PFSK-1 (cell line): ENCODE results near the gene CRYBA4.

Source experiments
- FOXP2 ChIP-seq: optimal IDR thresholded peaks from 2 replicates; pipeline ENCODE3; 2011; ENCODE audit warnings: borderline replicate concordance, control low read depth, inconsistent platforms; ENCODE audit not compliant: insufficient read depth; ENCODE audit errors: extremely low read length, extremely low read depth
- POLR2AphosphoS5 ChIP-seq: IDR thresholded peaks from 2 replicates; pipeline ENCODE4 v1.6.1; 2012; ENCODE audit warnings: low read depth, mild to moderate bottlenecking, control low read depth, low read length, moderate library complexity
- REST ChIP-seq, 2 experiments: IDR thresholded peaks; 2 replicates each; pipeline versions ENCODE4 v1.6.1 to v1.8.0; 2011 to 2012; ENCODE audit warnings: low read depth in 2 of 2, low read length in 2 of 2, control low read depth in 1 of 2, inconsistent platforms in 1 of 2, mild to moderate bottlenecking in 1 of 2, moderate library complexity in 1 of 2; ENCODE audit not compliant: insufficient read depth in 1 of 2
- SIN3A ChIP-seq: IDR thresholded peaks from 2 replicates; pipeline ENCODE4 v1.6.1; 2012; ENCODE audit warnings: mild to moderate bottlenecking, low read length, moderate library complexity, borderline replicate concordance; ENCODE audit not compliant: insufficient read depth
- TAF1 ChIP-seq: IDR thresholded peaks from 2 replicates; pipeline ENCODE4 v1.6.1; 2012; ENCODE audit warnings: low read length, control low read depth, borderline replicate concordance; ENCODE audit not compliant: insufficient read depth

The CRYBA4 gene

GRCh38 chr22:26617271-26618199 lies 4.2 kb upstream of the CRYBA4 start, which contains the start of gene CRYBB1:
Gene CRYBB1, minus strand, starts transcription at chr22:26618027. Its CDS starts 1,708 bp downstream, at chr22:26616319.
- no peak for TF ChIP-seq SIN3A
- TF ChIP-seq POLR2AphosphoS5: no peak
- no peak for TF ChIP-seq TAF1
- no peak for TF ChIP-seq FOXP2
- TF ChIP-seq REST (IDR thresholded peaks at IDR 0.05; ENCODE audit: insufficient read depth in 1 of 2, low read depth in 2 of 2, low read length in 2 of 2): no peak

- TF ChIP-seq POLR2AphosphoS5 (no peak), FOXP2 (no peak), SIN3A (no peak), TAF1 (no peak), REST (IDR thresholded peaks at IDR 0.05; ENCODE audit: insufficient read depth in 1 of 2, low read depth in 2 of 2, low read length in 2 of 2) (no peak)
Measured at GRCh38 chr22:26618455-26618854, 3.3 kb upstream of the CRYBA4 start.

- TF ChIP-seq POLR2AphosphoS5: no peak
- TF ChIP-seq TAF1: no peak
- TF ChIP-seq SIN3A: no peak
- TF ChIP-seq REST (IDR thresholded peaks at IDR 0.05; ENCODE audit: insufficient read depth in 1 of 2, low read depth in 2 of 2, low read length in 2 of 2): no peak
- TF ChIP-seq FOXP2: no peak
Measured at GRCh38 chr22:26619510-26619909, 2.3 kb upstream of the CRYBA4 start.

- TF ChIP-seq FOXP2: no peak
- no peak for TF ChIP-seq SIN3A
- TF ChIP-seq POLR2AphosphoS5: no peak
- TF ChIP-seq TAF1: no peak
- TF ChIP-seq REST (IDR thresholded peaks at IDR 0.05; ENCODE audit: insufficient read depth in 1 of 2, low read depth in 2 of 2, low read length in 2 of 2): no peak
Measured at GRCh38 chr22:26620197-26620596, 1.6 kb upstream of the CRYBA4 start.
